Kasumi-1 (cell line): ENCODE measurements around the gene R3HDM2.

ENCODE experiments used
- DNase-seq, 2 experiments: peaks; one replicate each; lab custom pipeline; 2025; lab: John Stamatoyannopoulos, UW

The R3HDM2 gene

DNA sequence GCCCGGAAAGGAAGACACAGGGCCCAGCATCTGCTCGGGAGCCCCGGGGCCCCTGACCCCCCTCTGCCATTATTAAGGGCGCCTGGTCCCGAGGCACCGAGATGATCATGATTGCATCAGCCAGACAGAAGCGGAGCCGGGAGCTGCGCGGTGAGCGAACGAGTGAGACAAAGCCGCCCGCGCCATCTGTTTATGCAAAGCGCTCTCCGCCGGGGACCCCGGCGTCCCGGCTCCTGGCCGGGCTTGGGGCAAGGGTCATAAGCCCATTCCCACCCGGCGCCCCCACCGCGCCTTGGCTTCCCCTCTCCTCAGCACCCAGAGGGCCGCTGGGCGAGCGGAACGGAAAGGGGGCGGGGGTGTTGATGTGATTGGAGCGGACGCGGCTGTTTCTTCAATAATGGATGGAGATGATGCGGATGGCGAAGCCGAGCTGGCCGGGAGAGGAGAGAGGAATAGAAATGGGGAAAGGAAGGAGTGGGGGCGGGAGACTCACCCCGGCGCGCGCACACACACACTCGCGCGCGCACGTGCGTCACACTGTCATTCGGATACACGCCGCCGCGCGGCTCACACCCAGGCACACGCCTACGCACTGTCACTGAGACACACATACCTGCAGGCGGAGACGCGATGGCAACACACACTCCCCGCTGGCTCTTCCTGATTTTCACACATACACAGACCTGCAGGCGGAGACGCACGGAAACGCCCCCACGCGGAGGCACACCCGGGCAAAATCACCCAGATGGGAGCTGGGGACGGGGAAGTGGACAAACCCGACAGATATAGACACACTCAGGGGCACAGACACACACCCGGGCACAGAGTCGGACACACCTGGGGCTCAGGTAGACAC, 190.5 kb downstream of the R3HDM2 start:
- peak; percentile 18 to 40 for DNase-seq

DNA sequence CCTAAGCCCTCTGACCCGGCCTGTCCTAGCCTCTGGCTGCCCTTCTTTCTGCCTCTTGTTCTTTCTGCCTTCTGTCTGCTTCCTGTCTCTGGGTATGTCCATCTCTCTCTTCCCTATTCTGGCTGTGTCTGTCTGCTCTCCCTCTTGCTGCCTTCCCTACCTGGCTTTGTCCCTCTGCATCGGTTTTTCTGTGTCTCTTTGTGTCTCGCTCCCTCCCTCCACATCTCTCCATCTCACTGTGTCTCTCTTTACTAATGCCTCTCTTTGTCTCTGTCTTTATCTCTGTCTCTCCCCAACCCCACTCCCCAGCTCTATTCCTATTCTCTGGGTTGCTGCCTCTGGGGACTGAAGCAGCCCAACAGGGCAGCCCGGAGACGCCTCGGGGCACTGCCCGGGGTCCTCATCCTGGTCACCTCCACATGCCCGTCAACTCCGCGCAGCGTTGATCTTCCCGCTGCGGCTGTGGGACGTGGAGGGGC, 191.2 kb downstream of the R3HDM2 start:
- DNase-seq: peak in 1 of 2 experiments; percentile 55

DNA sequence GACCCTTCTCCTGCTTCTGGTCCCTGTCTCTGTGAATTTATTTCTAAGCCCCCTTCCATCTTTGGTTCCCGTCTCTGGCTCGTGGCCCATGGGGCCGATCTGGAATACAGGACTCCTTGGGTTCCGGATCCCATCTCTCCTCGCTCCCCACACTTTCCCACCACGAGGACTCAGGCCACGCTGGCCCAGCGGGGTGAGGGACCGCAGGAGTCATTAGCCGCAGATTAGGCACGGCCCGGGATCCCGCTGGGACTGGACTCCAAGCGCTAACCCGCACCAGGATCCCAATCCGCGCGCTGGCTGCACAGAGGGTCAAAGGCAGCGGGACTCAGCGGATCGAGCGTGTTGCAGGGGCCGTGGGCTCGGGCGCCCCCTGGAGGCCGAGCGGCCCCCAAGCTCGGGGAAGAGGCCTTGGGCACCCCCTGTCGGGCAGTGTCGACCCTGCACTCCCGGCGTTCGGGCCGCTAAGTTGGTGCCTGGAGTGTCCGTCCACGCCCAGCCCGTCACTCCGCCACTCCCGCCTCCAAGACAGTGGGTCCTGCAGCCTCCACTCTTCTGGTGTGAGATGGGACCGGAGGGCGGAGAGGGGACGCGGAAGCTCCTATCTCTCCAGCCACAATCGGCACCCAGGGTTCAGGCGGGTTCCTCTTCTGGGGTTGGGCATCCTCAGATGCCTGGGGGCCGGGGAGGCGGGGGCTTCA, 191.8 kb downstream of the R3HDM2 start:
- DNase-seq: peak; percentile 81 to 87

DNA sequence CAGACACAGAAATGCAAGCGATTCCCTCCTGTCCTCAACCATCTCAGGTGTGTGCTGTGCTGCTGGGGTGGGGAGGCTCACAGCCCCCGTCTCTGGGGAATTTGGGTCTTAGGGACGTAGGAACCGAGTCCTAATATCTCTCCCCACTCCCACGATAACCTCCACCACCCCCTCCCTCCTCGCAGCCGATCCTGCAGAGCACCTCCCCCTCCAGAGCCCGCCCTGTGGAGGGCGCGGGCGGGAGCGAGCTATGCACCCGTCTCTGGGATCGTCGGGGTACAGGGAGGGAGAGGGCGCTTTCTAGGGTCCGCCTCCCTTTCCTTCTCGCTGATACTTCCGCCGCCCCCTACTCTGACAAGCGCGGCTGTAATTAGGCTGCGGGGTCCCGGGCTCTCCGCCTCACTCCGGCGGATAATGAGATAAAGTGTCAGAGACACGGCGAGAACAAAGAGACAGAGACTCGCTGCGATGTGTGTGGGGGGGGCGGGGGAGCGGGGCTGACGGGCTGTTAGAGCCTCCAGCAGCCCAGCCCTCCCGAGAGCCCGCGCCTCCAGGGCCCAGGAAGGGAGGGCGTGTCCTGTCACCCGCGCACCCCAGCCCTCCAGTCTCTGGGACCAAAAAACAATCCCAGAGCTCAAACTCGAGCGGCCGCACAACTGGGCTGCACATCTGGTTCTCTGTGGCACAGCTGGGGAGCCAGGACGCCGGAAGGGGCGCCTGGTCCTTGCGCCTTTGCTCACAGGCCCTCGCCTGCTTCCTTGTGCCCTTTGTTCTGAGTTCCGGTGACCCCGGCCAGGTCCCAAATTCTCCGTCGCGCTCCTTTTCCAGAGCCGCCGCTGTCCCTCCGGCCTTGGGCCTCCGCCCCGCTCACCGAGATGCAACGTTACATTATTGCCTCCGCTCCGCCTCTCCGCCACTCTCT, 192.7 kb downstream of the R3HDM2 start:
- DNase-seq: peak; percentile 33 to 42

DNA sequence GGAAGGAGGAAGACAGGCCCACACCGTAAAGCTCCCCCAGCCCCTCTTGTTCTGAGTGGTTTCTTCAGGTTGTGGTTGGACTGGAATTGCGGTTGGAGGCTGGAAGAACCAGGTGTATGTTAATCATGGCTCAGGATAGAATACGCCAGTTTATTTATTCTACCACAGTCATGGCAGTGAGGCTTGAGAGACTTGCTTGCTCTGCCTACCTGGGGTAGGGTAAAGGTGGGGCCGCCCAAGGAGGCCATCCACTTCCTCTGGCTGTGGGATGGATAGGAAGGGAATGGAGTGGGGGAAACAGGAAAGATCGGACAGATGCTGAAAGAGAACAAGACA, 193.3 kb downstream of the R3HDM2 start:
- no peak for DNase-seq

DNA sequence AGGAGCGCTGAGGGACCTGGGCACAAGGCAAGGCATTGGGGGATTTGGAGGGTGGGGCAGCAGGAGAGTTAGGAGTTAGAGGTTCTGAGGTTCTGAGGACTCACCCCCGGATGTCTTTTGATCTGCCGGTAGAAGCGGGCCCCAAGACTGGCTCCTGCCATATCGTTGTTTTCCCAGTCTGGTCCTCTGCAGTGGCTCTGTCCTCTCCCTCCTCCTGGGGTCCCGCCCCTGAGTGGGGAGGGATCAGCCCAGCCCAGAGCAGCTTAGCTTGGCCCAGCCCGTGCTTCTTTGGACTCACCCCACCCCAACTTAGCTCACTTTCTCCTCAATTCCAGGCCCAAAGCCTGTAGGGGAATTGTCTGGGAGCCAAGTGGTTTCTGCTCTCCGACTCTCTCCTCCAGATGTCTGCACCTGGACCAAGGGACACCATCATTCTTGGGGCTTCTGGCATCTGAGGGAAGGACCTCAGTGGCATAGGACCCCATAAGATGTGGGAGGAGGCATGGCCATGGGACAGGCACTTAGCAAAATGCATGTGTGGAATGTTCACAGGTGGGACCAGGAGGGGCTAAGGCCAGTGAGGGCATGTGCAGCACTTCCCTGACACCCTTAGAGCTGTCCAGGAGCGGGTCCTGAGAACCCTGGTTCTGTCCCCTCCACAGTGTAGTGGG, 193.8 kb downstream of the R3HDM2 start:
- DNase-seq: no peak

DNA sequence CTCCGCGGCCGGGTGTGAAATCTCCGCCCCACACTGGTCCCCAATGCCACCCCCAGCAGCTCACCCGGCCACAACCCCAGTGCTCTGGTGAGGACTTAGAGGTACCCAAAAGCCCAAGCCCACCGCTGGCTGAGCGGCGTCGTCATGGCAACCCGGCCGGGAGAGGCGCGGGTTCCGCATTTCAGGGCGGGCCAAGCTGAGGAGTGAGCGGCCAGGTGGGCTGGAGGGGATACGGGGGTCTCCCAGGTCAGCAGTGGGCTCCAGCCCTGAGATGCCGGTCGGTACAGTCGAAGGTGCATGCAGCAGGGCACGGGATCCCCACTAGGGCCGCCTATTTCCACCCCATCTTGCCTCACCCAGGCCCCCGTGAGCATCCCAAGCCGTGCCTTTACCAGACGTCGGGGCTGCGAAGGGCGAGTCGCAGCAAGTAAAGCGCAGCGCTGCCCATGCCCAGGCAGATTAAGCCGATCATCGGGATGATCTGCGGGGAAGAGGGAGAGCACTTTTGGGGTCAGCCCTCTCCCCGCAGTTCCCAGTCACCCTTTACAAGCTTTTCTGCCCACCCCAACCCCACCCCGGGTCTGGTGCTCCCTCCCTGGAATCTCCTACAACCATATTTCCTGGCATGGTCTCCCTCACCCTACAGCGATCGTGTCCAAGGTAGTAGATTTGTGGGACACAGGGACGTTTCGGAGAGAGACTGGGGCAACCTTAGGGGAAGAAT, 194.5 kb downstream of the R3HDM2 start:
- no peak for DNase-seq

DNA sequence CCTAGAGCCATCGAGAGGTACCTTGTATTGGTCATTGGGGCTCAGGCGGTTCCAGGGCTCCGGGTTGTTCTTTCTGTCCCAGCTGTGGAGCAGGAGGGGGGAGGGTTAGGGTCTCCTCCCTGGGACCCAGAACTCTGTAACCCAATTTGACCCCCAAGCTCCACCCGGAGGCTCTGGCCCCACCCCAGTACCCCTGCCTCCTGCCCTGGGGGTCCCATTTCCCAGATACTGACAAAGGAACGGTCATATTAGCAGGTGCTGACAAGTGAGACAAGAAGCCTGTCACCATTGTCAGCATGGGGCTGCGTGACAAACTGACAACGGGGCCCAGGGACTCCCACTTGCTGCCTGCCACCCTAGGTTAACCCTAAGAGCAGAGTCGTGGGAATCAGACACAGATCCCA, 195.1 kb downstream of the R3HDM2 start:
- DNase-seq: no peak

DNA sequence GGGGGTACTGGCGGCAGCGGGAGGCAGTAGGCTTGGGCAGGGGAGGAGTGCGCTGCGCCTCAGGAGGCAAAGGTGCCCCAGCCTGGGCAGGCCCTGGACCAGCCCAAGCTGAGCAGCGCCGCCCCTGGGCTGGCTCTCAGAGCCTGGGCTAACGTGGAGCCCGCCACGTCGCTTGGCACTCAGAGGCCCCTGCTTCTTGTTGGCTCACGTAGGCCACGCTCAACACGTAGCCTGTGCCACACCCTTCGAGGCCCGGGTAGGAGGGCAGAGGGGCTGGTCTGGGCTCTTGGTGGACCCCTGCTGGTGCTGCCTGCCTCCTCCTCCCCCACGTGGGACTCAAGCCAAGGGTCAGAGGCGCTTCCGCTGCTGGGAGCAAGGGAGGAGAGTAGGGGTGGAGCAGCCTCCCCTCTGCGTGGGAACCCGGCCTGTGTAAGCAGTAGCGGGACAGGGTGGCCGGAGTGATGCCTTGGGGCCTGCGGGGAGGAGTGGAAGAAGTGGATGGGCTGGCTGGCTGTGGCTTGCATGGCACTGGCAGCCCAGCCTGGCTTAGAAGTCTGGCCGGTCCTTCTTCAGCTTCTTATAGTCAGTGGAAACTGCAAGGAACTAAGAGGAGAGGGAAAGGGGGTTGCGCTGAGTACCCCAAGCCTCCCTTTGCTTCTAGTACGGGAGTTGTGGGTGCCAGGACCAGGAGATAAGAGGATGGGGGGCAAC, 195.7 kb downstream of the R3HDM2 start:
- DNase-seq: no peak

DNA sequence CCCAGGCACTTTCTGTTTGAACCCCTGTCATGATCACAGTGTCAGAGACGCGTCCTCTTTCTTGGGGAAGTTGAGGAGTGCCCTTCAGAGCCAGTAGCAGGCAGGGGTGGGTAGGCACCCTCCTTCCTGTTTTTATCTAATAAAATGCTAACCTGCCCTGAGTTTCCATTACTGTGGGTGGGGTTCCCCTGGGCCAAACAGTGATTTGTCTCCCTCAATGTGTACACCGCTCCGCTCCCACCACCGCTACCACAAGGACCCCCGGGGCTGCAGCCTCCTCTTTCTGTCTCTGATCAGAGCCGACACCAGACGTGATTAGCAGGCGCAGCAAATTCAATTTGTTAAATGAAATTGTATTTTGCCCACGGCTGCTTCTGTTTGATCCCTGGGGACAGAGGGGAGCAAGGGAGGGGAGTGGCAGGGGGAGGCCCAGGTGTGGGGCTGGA, 196.2 kb downstream of the R3HDM2 start:
- DNase-seq: no peak

DNA sequence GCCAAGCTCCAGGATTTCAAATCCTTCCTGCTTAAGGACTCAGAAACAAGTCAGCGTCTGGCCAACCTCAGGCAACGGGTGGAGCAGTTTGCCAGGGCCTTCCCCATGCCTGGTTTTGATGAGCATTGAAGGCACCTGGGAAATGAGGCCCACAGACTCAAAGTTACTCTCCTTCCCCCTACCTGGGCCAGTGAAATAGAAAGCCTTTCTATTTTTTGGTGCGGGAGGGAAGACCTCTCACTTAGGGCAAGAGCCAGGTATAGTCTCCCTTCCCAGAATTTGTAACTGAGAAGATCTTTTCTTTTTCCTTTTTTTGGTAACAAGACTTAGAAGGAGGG, 196.6 kb downstream of the R3HDM2 start:
- no peak for DNase-seq

DNA sequence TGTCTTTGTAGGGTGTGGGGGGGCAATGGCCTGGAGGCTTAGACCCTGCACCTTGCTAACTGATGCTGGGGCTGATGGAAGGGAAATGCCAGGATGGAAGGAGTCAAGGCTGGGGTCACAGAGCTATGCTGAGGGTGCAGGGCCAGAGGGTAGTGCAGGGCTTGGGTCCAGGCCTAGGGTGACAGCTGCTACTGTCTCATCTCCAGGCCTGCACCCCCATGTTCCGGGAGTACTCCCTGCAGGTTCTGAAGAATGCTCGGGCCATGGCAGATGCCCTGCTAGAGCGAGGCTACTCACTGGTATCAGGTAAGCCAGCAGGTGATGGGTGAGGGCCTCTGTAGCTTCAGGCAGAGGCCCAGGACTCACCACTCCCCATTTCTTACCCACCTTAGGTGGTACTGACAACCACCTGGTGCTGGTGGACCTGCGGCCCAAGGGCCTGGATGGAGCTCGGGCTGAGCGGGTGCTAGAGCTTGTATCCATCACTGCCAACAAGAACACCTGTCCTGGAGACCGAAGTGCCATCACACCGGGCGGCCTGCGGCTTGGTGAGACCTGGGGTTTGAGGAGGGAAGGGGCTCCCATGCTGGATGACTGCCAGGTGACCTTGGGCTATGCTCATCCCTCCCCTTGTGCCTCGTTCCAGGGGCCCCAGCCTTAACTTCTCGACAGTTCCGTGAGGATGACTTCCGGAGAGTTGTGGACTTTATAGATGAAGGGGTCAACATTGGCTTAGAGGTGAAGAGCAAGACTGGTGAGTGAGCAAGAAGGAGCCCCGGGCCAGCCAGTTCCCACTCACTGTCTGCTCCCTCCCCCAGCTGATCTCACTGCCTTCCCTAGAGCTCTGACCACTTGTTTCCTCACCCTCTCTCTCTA, 197.2 kb downstream of the R3HDM2 start:
- no peak for DNase-seq

DNA sequence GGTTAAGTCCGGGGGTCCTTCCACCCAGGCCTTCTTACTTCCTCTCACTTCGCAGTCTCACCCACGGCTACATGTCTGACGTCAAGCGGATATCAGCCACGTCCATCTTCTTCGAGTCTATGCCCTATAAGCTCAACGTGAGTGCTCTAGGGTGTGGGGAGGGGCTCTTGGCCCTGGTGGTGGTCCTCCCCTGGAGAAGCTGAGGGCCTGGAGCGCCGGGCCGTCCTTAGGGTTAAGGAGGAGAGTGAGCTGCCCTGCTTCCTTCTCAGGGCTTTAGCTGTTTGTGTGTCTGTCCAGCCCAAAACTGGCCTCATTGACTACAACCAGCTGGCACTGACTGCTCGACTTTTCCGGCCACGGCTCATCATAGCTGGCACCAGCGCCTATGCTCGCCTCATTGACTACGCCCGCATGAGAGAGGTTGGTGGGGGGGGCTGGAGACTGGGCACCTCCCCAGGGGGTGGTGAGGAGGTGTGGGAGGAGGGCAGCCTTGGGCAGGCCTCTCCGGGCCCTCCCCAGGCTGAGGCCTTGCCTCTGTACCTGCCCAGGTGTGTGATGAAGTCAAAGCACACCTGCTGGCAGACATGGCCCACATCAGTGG, 198.6 kb downstream of the R3HDM2 start:
- DNase-seq: no peak

DNA sequence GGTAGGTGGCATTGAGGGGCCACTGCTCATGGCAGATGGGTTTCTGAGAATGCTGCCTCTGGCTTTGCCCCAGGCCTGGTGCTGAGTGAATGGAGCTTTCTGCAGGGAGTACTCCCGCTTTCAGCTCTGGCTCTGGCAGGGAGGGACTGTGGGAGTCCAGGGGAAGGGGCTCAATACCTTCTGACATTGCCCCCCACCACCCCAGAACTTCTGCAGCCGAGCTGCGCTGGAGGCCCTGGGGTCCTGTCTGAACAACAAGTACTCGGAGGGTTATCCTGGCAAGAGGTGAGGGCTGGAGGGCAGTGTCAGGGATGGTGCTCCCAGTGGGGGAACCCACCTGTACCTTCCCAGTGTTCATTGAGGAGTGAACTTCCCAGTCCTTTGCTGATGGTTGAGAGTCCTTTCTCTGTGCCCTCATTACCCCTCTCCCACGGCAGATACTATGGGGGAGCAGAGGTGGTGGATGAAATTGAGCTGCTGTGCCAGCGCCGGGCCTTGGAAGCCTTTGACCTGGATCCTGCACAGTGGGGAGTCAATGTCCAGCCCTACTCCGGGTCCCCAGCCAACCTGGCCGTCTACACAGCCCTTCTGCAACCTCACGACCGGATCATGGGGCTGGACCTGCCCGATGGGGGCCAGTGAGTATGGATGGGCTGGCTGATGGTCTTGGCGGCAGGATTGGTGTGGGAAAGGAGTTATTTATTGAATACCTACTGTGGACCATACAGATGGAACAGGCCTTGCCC, 199.4 kb downstream of the R3HDM2 start:
- no peak for DNase-seq

DNA sequence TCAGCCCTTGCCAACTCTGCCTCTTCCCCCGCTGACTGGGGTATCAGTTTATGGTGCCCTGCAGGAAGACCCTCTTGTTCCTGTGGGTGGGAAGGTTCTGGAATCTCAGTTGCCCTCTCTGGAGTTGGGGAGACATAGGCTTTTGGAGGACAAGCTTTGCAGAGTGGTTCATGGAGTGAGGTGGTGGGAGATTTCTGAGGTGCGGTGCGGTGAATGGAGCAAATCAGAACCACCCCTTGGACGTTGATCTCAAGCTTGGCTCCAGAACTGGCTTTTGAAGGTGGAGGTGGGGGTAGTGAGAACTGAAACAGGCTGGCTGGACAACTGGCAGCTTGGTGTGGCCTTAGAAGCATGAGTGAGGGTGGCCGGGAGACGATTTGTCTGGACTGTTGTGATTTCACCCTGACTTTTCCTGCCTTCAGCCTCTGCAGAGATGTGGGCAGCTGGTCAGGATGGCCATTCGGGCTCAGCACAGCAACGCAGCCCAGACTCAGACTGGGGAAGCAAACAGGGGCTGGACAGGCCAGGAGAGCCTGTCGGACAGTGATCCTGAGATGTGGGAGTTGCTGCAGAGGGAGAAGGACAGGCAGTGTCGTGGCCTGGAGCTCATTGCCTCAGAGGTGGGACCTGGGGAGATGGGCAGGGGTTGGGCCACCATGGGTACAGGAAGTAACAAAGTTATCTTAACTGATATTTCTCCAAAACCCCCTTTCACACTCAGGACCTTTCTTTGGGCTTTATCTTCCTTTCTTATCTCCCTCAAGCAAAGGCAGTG, 200.3 kb downstream of the R3HDM2 start:
- DNase-seq: no peak

DNA sequence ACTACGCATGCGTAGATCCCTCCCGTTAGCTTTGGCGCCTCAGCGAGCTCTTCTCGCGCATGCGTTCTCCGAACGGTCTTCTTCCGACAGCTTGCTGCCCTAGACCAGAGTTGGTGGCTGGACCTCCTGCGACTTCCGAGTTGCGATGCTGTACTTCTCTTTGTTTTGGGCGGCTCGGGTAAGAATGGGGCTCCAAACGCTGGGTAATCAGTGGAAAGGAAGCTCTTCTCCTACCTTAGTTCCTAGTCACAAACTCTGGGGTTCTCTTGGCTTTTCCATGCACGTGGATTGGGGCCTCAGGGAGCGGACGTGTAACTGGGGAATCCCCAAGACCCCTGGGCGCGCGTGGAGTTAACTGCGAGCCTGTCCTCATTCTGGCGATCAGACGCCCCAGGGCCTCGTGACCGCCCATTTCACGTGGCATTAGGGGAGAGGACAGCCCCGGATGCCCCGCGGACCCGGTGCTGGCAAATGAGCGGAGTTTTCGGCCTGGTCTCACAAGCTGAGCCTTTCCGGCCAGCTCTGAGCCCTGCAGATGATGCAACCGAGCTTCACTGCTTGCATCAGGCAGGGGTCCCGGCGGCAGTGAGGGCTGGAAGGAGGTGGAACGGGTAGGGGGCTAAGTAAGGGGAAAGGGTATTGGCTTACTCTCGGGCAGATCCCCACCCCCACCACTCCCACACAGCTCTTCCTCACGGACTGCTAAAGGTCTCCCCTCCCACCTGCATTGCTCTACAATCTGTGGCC, 201.0 kb downstream of the R3HDM2 start, which contains the start of gene SHMT2:
Gene SHMT2, plus strand, starts transcription at position 78 of the 747 bp plus-strand sequence. Its CDS starts 68 bp downstream, at position 146.
- DNase-seq: peak; percentile 91 to 93
